HCT116 (cell line): ENCODE results near the gene CELA2B. TPM values are rescaled to one million over a fixed set of nuclear protein-coding genes. Genes with fewer than 3 reads are reported as not detected.
"Not testable (repeated sequence)": the region's sequence is repeated elsewhere in the genome, so short reads cannot be mapped to it uniquely, and the experiment has no call there.

Experiments
- ATAC-seq: fragments of 200-7000 bp; cut with Tn5 transposase; 2 replicates; pipeline ENCODE4 v1.9.1; 2020; ENCODE audit warnings: mild to moderate bottlenecking, moderate library complexity
- BruUV-seq: library from RNA; stranded (reverse); fragments of 400-500 nt; replicated peaks from 2 replicates; lab custom pipeline; 2021; lab: Mats Ljungman, UMichigan
- CTCF ChIA-PET: fragments of 300-600 bp; sonication (Branson Sonifier 250); formaldehyde crosslinking; loops from one replicate; lab custom pipeline; 2021; ENCODE audit warnings: antibody characterized with exemption; lab: Charles Lee
- POLR2A ChIA-PET: fragments of 300-600, 350-600 bp; sonication (Branson Sonifier 250); formaldehyde crosslinking; loops from one replicate; lab custom pipeline; 2021; ENCODE audit warnings: antibody characterized with exemption; lab: Charles Lee
- RAD21 ChIA-PET, 2 experiments: fragments of 300-600 bp; sonication (Branson Sonifier 250); formaldehyde crosslinking; loops; one replicate each; lab custom pipeline; 2023; ENCODE audit warnings: low total read pairs in 2 of 2; ENCODE audit not compliant: uncharacterized antibody in 2 of 2, unreplicated experiment in 2 of 2, low non-redundant PET in 1 of 2; lab: Charles Lee
- DNase-seq: peaks from one replicate; pipeline ENCODE4 v3.0.0-alpha.2; 2010; ENCODE audit warnings: low read depth, low spot score
- H2AFZ ChIP-seq: fragments of 200-600 bp; shearing (Covaris generic), sonication (generic); 2 replicates; pipeline ENCODE4 v1.6.1; 2017; ENCODE audit warnings: low read depth, mixed run types, mixed read lengths, antibody characterized with exemption, low read length; ENCODE audit not compliant: poor library complexity, severe bottlenecking
- H3K27ac ChIP-seq: 2 replicates; pipeline ENCODE4 v1.5.1; 2012; ENCODE audit warnings: low read depth, low read length
- H3K27me3 ChIP-seq: fragments of 200-600 bp; sonication (generic); 2 replicates; pipeline ENCODE4 v1.6.1; 2016; ENCODE audit warnings: mixed run types, low read length, mixed read lengths; ENCODE audit not compliant: insufficient read depth
- H3K36me3 ChIP-seq, 2 experiments: fragments of 200-500 bp in 1 of 2; fragments of 200-600 bp in 1 of 2; sonication (Bioruptor generic) in 1 of 2; sonication (generic) in 1 of 2; 2 replicates each; pipeline versions ENCODE4 v1.5.1 to v1.6.1; 2014 to 2016; ENCODE audit warnings: low read length in 2 of 2, inconsistent platforms in 1 of 2, mixed read lengths in 1 of 2, mixed run types in 1 of 2; ENCODE audit not compliant: insufficient read depth in 2 of 2, control insufficient read depth in 1 of 2
- H3K4me1 ChIP-seq, 2 experiments: fragments of 200-600 bp in 1 of 2; sonication (generic) in 1 of 2; 2 replicates each; pipeline versions ENCODE4 v1.5.1 to v1.6.1; 2012 to 2017; ENCODE audit warnings: low read length in 2 of 2, inconsistent platforms in 1 of 2, mild to moderate bottlenecking in 1 of 2, mixed read lengths in 1 of 2, mixed run types in 1 of 2, moderate library complexity in 1 of 2; ENCODE audit not compliant: insufficient read depth in 2 of 2, control insufficient read depth in 1 of 2
- H3K4me2 ChIP-seq: fragments of 200-600 bp; sonication (generic); 2 replicates; pipeline ENCODE4 v1.6.1; 2017; ENCODE audit warnings: mixed run types, low read length, mixed read lengths
- H3K4me3 ChIP-seq, 2 experiments: fragments of 200-600 bp in 1 of 2; sonication (generic) in 1 of 2; replicated peaks in 1 of 2; 2 replicates each; pipeline ENCODE4 v1.5.1; 2011 to 2016; ENCODE audit warnings: low read length in 2 of 2, control low read depth in 1 of 2, low read depth in 1 of 2, mild to moderate bottlenecking in 1 of 2, mixed read lengths in 1 of 2, mixed run types in 1 of 2
- H3K79me2 ChIP-seq: fragments of 200-600 bp; sonication (generic); 2 replicates; pipeline ENCODE4 v1.6.1; 2017; ENCODE audit warnings: mild to moderate bottlenecking, mixed run types, low read length, moderate library complexity, mixed read lengths; ENCODE audit not compliant: insufficient read depth
- H3K9ac ChIP-seq: fragments of 200-600 bp; sonication (generic); 2 replicates; pipeline ENCODE4 v1.6.1; 2016; ENCODE audit warnings: low read length, mixed read lengths
- H3K9me2 ChIP-seq: fragments of 200-600 bp; sonication (generic), shearing (Covaris generic); 2 replicates; pipeline ENCODE4 v1.6.1; 2017; ENCODE audit warnings: mixed run types, mild to moderate bottlenecking, moderate library complexity; ENCODE audit not compliant: insufficient read depth
- H3K9me3 ChIP-seq, 2 experiments: fragments of 200-500 bp in 1 of 2; fragments of 200-600 bp in 1 of 2; sonication (Bioruptor generic) in 1 of 2; sonication (generic) in 1 of 2; 2 replicates each; pipeline ENCODE4 v1.6.1; 2014 to 2017; ENCODE audit warnings: low read length in 2 of 2, mixed read lengths in 2 of 2, inconsistent platforms in 1 of 2, low read depth in 1 of 2, mild to moderate bottlenecking in 1 of 2, mixed run types in 1 of 2, moderate library complexity in 1 of 2; ENCODE audit not compliant: control insufficient read depth in 1 of 2, insufficient read depth in 1 of 2
- H4K20me1 ChIP-seq: fragments of 200-600 bp; sonication (generic), shearing (Covaris generic); 2 replicates; pipeline ENCODE4 v1.6.1; 2017; ENCODE audit warnings: mixed run types, mild to moderate bottlenecking, moderate library complexity; ENCODE audit not compliant: insufficient read depth
- ATF3 ChIP-seq: IDR thresholded peaks from 2 replicates; pipeline ENCODE4 v1.6.1; 2012
- CBX3 ChIP-seq: IDR thresholded peaks from 2 replicates; pipeline ENCODE4 v1.6.1; 2012; ENCODE audit warnings: low read depth
- CTCF ChIP-seq, 3 experiments: fragments of 200-600 bp in 1 of 3; sonication (generic) in 1 of 3; IDR thresholded peaks in 2 of 3; conservative IDR thresholded peaks in 1 of 3; 2 replicates each; pipeline ENCODE4 v1.5.1; 2012 to 2017; ENCODE audit warnings: low read depth in 2 of 3, low read length in 2 of 3, antibody characterized with exemption in 1 of 3, borderline replicate concordance in 1 of 3, control low read depth in 1 of 3, mild to moderate bottlenecking in 1 of 3, mixed read lengths in 1 of 3, mixed run types in 1 of 3, moderate library complexity in 1 of 3; ENCODE audit not compliant: insufficient read depth in 1 of 3
- EGR1 ChIP-seq: IDR thresholded peaks from 2 replicates; pipeline ENCODE4 v1.6.1; 2012; ENCODE audit warnings: low read depth
- EZH2 ChIP-seq: fragments of 200-600 bp; sonication (generic); IDR thresholded peaks from 2 replicates; pipeline ENCODE4 v1.6.1; 2017; ENCODE audit warnings: antibody characterized with exemption, mixed run types
- EZH2phosphoT487 ChIP-seq: fragments of 200-600 bp; IDR thresholded peaks from 2 replicates; pipeline ENCODE4 v1.6.1; 2018; ENCODE audit warnings: antibody characterized with exemption, borderline replicate concordance
- FOSL1 ChIP-seq: IDR thresholded peaks from 2 replicates; pipeline ENCODE4 v1.6.1; 2012; ENCODE audit warnings: low read depth
- MAX ChIP-seq: IDR thresholded peaks from 2 replicates; pipeline ENCODE4 v1.6.1; 2012
- POLR2A ChIP-seq: IDR thresholded peaks from 2 replicates; pipeline ENCODE4 v1.7.0; 2011; ENCODE audit warnings: borderline replicate concordance; ENCODE audit not compliant: insufficient read depth, insufficient read length; ENCODE audit errors: extremely low read depth
- RAD21 ChIP-seq: IDR thresholded peaks from 2 replicates; pipeline ENCODE4 v1.6.1; 2012; ENCODE audit warnings: low read depth, mild to moderate bottlenecking
- SIN3A ChIP-seq: IDR thresholded peaks from 2 replicates; pipeline ENCODE4 v1.6.1; 2012; ENCODE audit warnings: low read depth
- SRF ChIP-seq: IDR thresholded peaks from 2 replicates; pipeline ENCODE4 v1.6.1; 2012; ENCODE audit warnings: low read depth
- TCF7L2 ChIP-seq: IDR thresholded peaks from 2 replicates; pipeline ENCODE4 v1.7.0; 2011; ENCODE audit warnings: borderline replicate concordance, inconsistent platforms; ENCODE audit not compliant: insufficient read depth, insufficient read length; ENCODE audit errors: extremely low read depth
- YY1 ChIP-seq: IDR thresholded peaks from 2 replicates; pipeline ENCODE4 v1.6.1; 2011; ENCODE audit warnings: low read length, low read depth, moderate library complexity, mild to moderate bottlenecking; ENCODE audit not compliant: insufficient replicate concordance; ENCODE audit errors: extremely low read depth
- ZFX ChIP-seq: fragments of 450-650 bp; IDR thresholded peaks from 2 replicates; pipeline ENCODE4 v1.6.1; 2017
- ZNF274 ChIP-seq: fragments of 200-500 bp; sonication (Bioruptor generic); IDR thresholded peaks from 2 replicates; pipeline ENCODE4 v1.6.1; 2014; ENCODE audit warnings: mild to moderate bottlenecking, low read depth, low read length, inconsistent platforms
- intact Hi-C: fragments of 100-400 bp; cut with micrococcal nuclease; formaldehyde crosslinking; loops from 2 replicates; pipeline ENCODE4 v1.10.0; 2022
- total RNA-seq: library from RNA; stranded (reverse); gene quantifications from one replicate; pipeline ENCODE4 v1.2.1, GENCODE V29; 2021; ENCODE audit not compliant: unreplicated experiment

Gene CELA2B
- total RNA-seq, 1 experiment from 2014 or later: not detected

- no peak for TF ChIP-seq CTCF (IDR thresholded peaks at IDR 0.05 in 2 of 3, conservative IDR thresholded peaks at IDR 0.05 in 1 of 3; ENCODE audit: borderline replicate concordance in 1 of 3, insufficient read depth in 1 of 3, low read depth in 2 of 3, low read length in 2 of 3)
- TF ChIP-seq POLR2A: no peak
- TF ChIP-seq EGR1: no peak
- no peak for TF ChIP-seq CBX3
- TF ChIP-seq MAX: no peak
- TF ChIP-seq ZNF274: no peak
- no peak for TF ChIP-seq SIN3A
- no peak for TF ChIP-seq RAD21
- no peak for TF ChIP-seq EZH2phosphoT487
Measured at GRCh38 chr1:15515022-15515663, 39.2 kb downstream of the CELA2B start (continued).

- intact Hi-C loops: no loop called here
- H3K4me1 ChIP-seq: peaks cover 5 to 10% of the 10 kb centered on the region in 2 experiments; a peak in 3 of 4 replicates
- no peak overlapping the region for H3K4me3 ChIP-seq
- DNase-seq (no peak), ATAC-seq (no peak)
- no TSS peak for BruUV-seq
- ChIA-PET POLR2A (no interaction called here), CTCF (no interaction called here), RAD21 (no interaction called here)
- H3K9ac ChIP-seq: no peak overlapping the region
- H3K9me2 ChIP-seq: no peaks in the 10 kb centered on the region
- no peak overlapping the region for H2AFZ ChIP-seq
- TF ChIP-seq SRF (no peak), ATF3 (no peak), FOSL1 (no peak), EZH2 (no peak), ZFX (no peak), TCF7L2 (no peak), YY1 (no peak), ZNF274 (no peak)
- H3K27me3 ChIP-seq: no peaks in the 10 kb centered on the region
- no peak overlapping the region for H3K27ac ChIP-seq
- no peaks in the 10 kb centered on the region for H4K20me1 ChIP-seq
- H3K79me2 ChIP-seq: no peaks in the 10 kb centered on the region; the same call in 1 of the 2 replicates
- H3K36me3 ChIP-seq: peaks cover 2 to 5% of the 10 kb centered on the region in 2 experiments; a peak in 1 of 4 replicates
- H3K9me3 ChIP-seq: no peaks in the 10 kb centered on the region
- H3K4me2 ChIP-seq: no peak overlapping the region
Measured at GRCh38 chr1:15519625-15520024, 43.7 kb downstream of the CELA2B start.

- H3K4me3 ChIP-seq, H3K9ac ChIP-seq, H2AFZ ChIP-seq, POLR2A ChIA-PET, ATAC-seq, H3K27me3 ChIP-seq, CTCF ChIA-PET, H3K4me2 ChIP-seq, intact Hi-C loops, BruUV-seq, H3K79me2 ChIP-seq, RAD21 ChIA-PET, H3K9me3 ChIP-seq, H3K36me3 ChIP-seq, H3K27ac ChIP-seq, DNase-seq, H3K9me2 ChIP-seq, H4K20me1 ChIP-seq: not testable (repeated sequence)
- peaks cover 10 to 22% of the 10 kb centered on the region in 2 experiments for H3K4me1 ChIP-seq
Measured at GRCh38 chr1:15521206-15521906, 45.5 kb downstream of the CELA2B start.
